Natural killer cell (primary cell): Measurements from ENCODE around the gene METTL8. TPM values are rescaled to one million over a fixed set of nuclear protein-coding genes. Genes with fewer than 3 reads are reported as not detected.

Experiments used
- ATAC-seq, 3 donors: fragments of 150-1000 bp in 2 of 3; fragments of 200-7000 bp in 1 of 3; cut with Tn5 transposase; 1 replicate in 1 of 3; 2 replicates in 2 of 3; pipeline ENCODE4 v1.10.0; 2021; ENCODE audit warnings: mild to moderate bottlenecking in 2 of 3, moderate library complexity in 2 of 3
- DNase-seq, 2 donors: peaks; one replicate each; pipeline versions ENCODE4 v3.0.0 to v3.0.0-alpha.2; 2013 to 2021; ENCODE audit warnings: mixed read lengths in 1 of 2
- H3K27ac ChIP-seq: one replicate; pipeline ENCODE4 v1.5.1; 2013; ENCODE audit warnings: mild to moderate bottlenecking, low read length
- H3K27me3 ChIP-seq: one replicate; pipeline ENCODE4 v1.6.1; 2013; ENCODE audit warnings: low read length; ENCODE audit not compliant: control insufficient read depth, insufficient read depth
- H3K36me3 ChIP-seq: one replicate; pipeline ENCODE4 v1.6.1; 2013; ENCODE audit warnings: low read length; ENCODE audit not compliant: control insufficient read depth, insufficient read depth
- H3K4me1 ChIP-seq: one replicate; pipeline ENCODE4 v1.6.1; 2013; ENCODE audit warnings: low read length; ENCODE audit not compliant: control insufficient read depth, insufficient read depth
- H3K4me3 ChIP-seq: one replicate; pipeline ENCODE4 v1.5.1; 2013; ENCODE audit warnings: low read length
- H3K9me3 ChIP-seq: one replicate; pipeline ENCODE4 v1.6.1; 2013; ENCODE audit warnings: low read length; ENCODE audit not compliant: control insufficient read depth, insufficient read depth
- H3K27ac Mint-ChIP-seq, 2 donors: one replicate each; pipeline ENCODE4 v1.8.0; 2022; ENCODE audit warnings: mild to moderate bottlenecking in 2 of 2, mixed read lengths in 2 of 2, moderate library complexity in 1 of 2
- H3K27me3 Mint-ChIP-seq, 2 donors: one replicate each; pipeline ENCODE4 v1.8.0; 2022; ENCODE audit warnings: low read depth in 2 of 2, mixed read lengths in 2 of 2
- H3K36me3 Mint-ChIP-seq: one replicate; pipeline ENCODE4 v1.8.0; 2022; ENCODE audit warnings: mixed read lengths
- H3K4me1 Mint-ChIP-seq, 2 donors: one replicate each; pipeline ENCODE4 v1.8.0; 2022; ENCODE audit warnings: mixed read lengths in 2 of 2
- H3K4me3 Mint-ChIP-seq: one replicate; pipeline ENCODE4 v1.8.0; 2022; ENCODE audit warnings: mild to moderate bottlenecking, moderate library complexity, mixed read lengths
- H3K9me3 Mint-ChIP-seq, 2 donors: one replicate each; pipeline ENCODE4 v1.8.0; 2022; ENCODE audit warnings: mixed read lengths in 2 of 2
- WGBS: methylation state at CpG from one replicate; pipeline ENCODE4 v1.1.7; 2013; ENCODE audit warnings: missing lambda C conversion rate; ENCODE audit not compliant: insufficient coverage; 5-methylcytosine and 5-hydroxymethylcytosine counted together
- intact Hi-C: fragments of 100-400 bp; cut with micrococcal nuclease; formaldehyde crosslinking; loops from one replicate; pipeline ENCODE4 v1.14.2; 2022
- total RNA-seq, 4 donors: library from RNA; stranded (reverse); fragments of 120-200 nt in 1 of 4; gene quantifications; one replicate each; pipeline versions ENCODE4 v1.2.3 to v1.2.4, GENCODE V29; 2013 to 2022
- TF ChIP-seq, protein P1 (sequence below): fragments of 200-600 bp; IDR thresholded peaks from one replicate; pipeline ENCODE4 v1.8.0; 2022; ENCODE audit warnings: antibody characterized with exemption

Gene METTL8, protein sequence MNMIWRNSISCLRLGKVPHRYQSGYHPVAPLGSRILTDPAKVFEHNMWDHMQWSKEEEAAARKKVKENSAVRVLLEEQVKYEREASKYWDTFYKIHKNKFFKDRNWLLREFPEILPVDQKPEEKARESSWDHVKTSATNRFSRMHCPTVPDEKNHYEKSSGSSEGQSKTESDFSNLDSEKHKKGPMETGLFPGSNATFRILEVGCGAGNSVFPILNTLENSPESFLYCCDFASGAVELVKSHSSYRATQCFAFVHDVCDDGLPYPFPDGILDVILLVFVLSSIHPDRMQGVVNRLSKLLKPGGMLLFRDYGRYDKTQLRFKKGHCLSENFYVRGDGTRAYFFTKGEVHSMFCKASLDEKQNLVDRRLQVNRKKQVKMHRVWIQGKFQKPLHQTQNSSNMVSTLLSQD
- total RNA-seq = 10 to 100 TPM; 14.3 to 16.7 (median 15.2) TPM
- 52.6 TPM for total RNA-seq (2013)

DNA sequence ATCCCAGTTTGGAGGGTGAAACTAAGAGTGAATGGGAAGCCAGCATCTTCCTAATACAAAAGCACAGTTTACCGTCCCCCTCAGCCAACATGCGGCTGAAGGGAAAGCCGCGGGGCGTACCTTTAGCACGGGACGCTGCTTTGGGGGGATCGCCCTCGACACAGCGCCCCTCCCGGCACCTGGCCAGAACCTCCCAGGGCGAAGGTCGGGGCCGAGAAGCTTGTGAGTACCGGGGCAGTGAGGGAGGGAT is at the start of gene METTL8:
Gene METTL8, minus strand, starts transcription at position 228 of the 250 bp plus-strand sequence. CDS start 41,805 bp downstream, outside the sequence.
- no peaks in the 10 kb centered on the region for H3K9me3 ChIP-seq
- H3K4me3 ChIP-seq = peak within 1 kb of the TSS; percentile 87
- Mint-ChIP-seq H3K27me3 (no peaks in the 10 kb centered on the region), H3K27ac (peak within 1 kb of the TSS; percentile 88 to 91), H3K4me1 (peaks cover 27 to 31% of the 10 kb centered on the region in 2 donors), H3K9me3 (no peaks in the 10 kb centered on the region), H3K36me3 (peaks cover 21% of the 10 kb centered on the region), H3K4me3 (peak within 1 kb of the TSS; percentile 94)
- TF ChIP-seq, protein P1, sequence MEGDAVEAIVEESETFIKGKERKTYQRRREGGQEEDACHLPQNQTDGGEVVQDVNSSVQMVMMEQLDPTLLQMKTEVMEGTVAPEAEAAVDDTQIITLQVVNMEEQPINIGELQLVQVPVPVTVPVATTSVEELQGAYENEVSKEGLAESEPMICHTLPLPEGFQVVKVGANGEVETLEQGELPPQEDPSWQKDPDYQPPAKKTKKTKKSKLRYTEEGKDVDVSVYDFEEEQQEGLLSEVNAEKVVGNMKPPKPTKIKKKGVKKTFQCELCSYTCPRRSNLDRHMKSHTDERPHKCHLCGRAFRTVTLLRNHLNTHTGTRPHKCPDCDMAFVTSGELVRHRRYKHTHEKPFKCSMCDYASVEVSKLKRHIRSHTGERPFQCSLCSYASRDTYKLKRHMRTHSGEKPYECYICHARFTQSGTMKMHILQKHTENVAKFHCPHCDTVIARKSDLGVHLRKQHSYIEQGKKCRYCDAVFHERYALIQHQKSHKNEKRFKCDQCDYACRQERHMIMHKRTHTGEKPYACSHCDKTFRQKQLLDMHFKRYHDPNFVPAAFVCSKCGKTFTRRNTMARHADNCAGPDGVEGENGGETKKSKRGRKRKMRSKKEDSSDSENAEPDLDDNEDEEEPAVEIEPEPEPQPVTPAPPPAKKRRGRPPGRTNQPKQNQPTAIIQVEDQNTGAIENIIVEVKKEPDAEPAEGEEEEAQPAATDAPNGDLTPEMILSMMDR = peak; percentile 44
- intact Hi-C loops = loop anchor here (2.0 kb wide), 1 partner anchor 505 kb away; the partner anchor contains the start of gene GORASP2
- no peak for DNase-seq
- H3K4me1 ChIP-seq = peaks cover 10% of the 10 kb centered on the region
- WGBS = 0% methylated on average over 15 of the region's 15 CpGs
- H3K27ac ChIP-seq = peak within 1 kb of the TSS; percentile 97
- H3K36me3 ChIP-seq = peaks cover 19% of the 10 kb centered on the region
- H3K27me3 ChIP-seq = no peaks in the 10 kb centered on the region
- no peak for ATAC-seq

DNA sequence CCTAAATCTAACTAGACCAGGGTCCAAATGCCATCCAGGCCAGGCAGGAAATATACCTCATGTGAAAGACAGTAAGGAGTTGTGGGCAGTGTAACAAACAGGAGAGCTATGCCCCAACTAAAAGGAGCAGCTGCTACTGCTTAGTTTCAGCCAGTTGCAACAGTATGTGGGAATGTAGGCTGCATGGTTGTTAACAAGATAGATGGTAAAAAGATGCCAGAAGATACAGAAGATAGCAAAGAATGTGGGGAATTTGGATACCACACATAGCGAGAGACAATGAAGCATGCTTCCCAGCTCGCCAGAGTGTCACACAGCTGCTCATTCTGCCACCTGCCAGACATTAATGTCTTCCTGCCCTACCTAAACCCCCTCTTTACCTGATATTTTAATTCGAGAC is 49.1 kb upstream of the METTL8 start:
- WGBS = 91% methylated on average over 3 of the region's 3 CpGs
- H3K4me1 Mint-ChIP-seq = peaks cover 60 to 74% of the 10 kb centered on the region in 2 donors
- Histone ChIP-seq H3K27ac (no peak overlapping the region), H3K27me3 (no peaks in the 10 kb centered on the region), H3K9me3 (no peaks in the 10 kb centered on the region), H3K36me3 (peaks cover 9% of the 10 kb centered on the region), H3K4me1 (peaks cover 11% of the 10 kb centered on the region), H3K4me3 (no peak overlapping the region)
- H3K27ac Mint-ChIP-seq = peak overlapping the region; percentile 84 to 89
- no peak for DNase-seq
- peak overlapping the region; percentile 51 for H3K4me3 Mint-ChIP-seq
- ATAC-seq = no peak
- H3K9me3 Mint-ChIP-seq = no peaks in the 10 kb centered on the region
- no peaks in the 10 kb centered on the region for H3K36me3 Mint-ChIP-seq
- intact Hi-C loops = no loop called here
- H3K27me3 Mint-ChIP-seq = no peaks in the 10 kb centered on the region
- TF ChIP-seq, protein P1 = no peak

DNA sequence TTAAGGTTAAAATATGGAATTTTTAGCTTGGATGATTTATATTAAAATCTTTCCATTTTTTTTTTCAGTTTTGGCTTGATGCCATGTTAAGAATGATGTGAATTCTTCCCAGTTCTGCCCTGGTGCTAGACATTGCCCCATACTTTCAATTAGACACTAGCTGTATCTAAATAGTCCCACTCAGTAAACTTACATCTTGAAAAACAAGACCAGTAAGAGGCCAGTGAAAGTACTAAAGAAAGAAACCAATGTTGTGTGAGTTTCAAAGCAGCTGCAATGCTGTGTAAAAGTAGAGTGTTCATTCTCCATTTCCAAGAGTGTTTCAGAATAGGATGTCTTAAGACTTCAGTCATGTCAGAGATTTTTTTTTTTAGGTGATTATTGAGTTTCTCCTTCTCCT is 48.5 kb upstream of the METTL8 start:
- no peaks in the 10 kb centered on the region for H3K9me3 ChIP-seq
- H3K27ac Mint-ChIP-seq = peak overlapping the region; percentile 84 to 89
- no peaks in the 10 kb centered on the region for H3K27me3 ChIP-seq
- H3K4me3 Mint-ChIP-seq = peak overlapping the region; percentile 51
- H3K4me1 ChIP-seq = peaks cover 11% of the 10 kb centered on the region
- no peak for DNase-seq
- H3K4me3 ChIP-seq = no peak overlapping the region
- H3K4me1 Mint-ChIP-seq = peaks cover 60 to 72% of the 10 kb centered on the region in 2 donors
- peaks cover 9% of the 10 kb centered on the region for H3K36me3 ChIP-seq
- H3K27ac ChIP-seq = no peak overlapping the region
- no peaks in the 10 kb centered on the region for H3K27me3 Mint-ChIP-seq
- no peaks in the 10 kb centered on the region for H3K9me3 Mint-ChIP-seq
- TF ChIP-seq, protein P1 = no peak
- no peaks in the 10 kb centered on the region for H3K36me3 Mint-ChIP-seq
- intact Hi-C loops = no loop called here
- ATAC-seq = no peak
